Adrenal gland (tissue), 12 donors: ENCODE data around the gene KDM1B. TPM values are rescaled to one million over a fixed set of nuclear protein-coding genes. Genes with fewer than 3 reads are reported as not detected.

ENCODE experiments used
- DNase-seq, 7 donors: peaks; one replicate each; pipeline ENCODE4 v3.0.0-alpha.2; 2019 to 2020
- H3K27ac ChIP-seq, 5 donors: fragments of 200-600 bp; sonication (generic) in 4 of 5; 1 replicate in 3 of 5; 2 replicates in 2 of 5; pipeline versions ENCODE4 v1.5.1 to v1.8.0; 2016 to 2020; ENCODE audit warnings: mild to moderate bottlenecking in 1 of 5
- H3K27me3 ChIP-seq: fragments of 200-600 bp; 2 replicates; pipeline ENCODE4 v1.8.0; 2021
- H3K36me3 ChIP-seq, 2 donors: fragments of 200-600 bp; replicated peaks in 1 of 2; 1 replicate in 1 of 2; 2 replicates in 1 of 2; pipeline versions ENCODE4 v1.5.1 to v1.8.0; 2018 to 2022
- H3K4me1 ChIP-seq, 2 donors: fragments of 200-600 bp; replicated peaks in 1 of 2; 1 replicate in 1 of 2; 2 replicates in 1 of 2; pipeline versions ENCODE4 v1.5.1 to v1.8.0; 2018 to 2021
- H3K4me3 ChIP-seq, 4 donors: fragments of 200-600 bp; sonication (generic) in 3 of 4; one replicate each; pipeline ENCODE4 v1.5.1; 2016 to 2018
- H3K9me3 ChIP-seq, 3 donors: fragments of 200-600 bp; sonication (generic) in 1 of 3; replicated peaks in 1 of 3; 1 replicate in 2 of 3; 2 replicates in 1 of 3; pipeline versions ENCODE4 v1.5.1 to v1.8.0; 2016 to 2021
- POLR2A ChIP-seq, 2 donors: fragments of 450-650 bp; IDR thresholded peaks; one replicate each; pipeline ENCODE4 v1.6.1; 2017; ENCODE audit warnings: antibody characterized with exemption in 2 of 2, mild to moderate bottlenecking in 2 of 2, moderate library complexity in 1 of 2
- WGBS, 4 donors: extraction: QIAGEN DNeasy Blood & Tissue Kit in 2 of 4; methylation state at CpG; one replicate each; pipeline versions ENCODE4 v1.1.5 to v1.1.7; 2013 to 2017; 5-methylcytosine and 5-hydroxymethylcytosine counted together
- intact Hi-C, 2 donors: fragments of 100-400 bp; cut with DNase I; formaldehyde crosslinking; loops; one replicate each; pipeline versions ENCODE4 v1.14.1 to v1.15.0; 2022 to 2023
- polyA plus RNA-seq, 3 donors: library from polyadenylated mRNA; stranded (reverse); fragments of 200-250 nt in 2 of 3; fragments of 350-450 nt in 1 of 3; fragmentation: Illumina TruSeq in 1 of 3; extraction: RNeasy Lipid Tissue Mini Kit (QIAGEN cat#74804) in 1 of 3; gene quantifications; one replicate each; pipeline ENCODE4 v1.2.3, GENCODE V29; 2013 to 2014
- total RNA-seq, 9 donors: library from RNA; depleted of rRNA in 4 of 9; stranded (reverse); fragments of >200 nt in 4 of 9; fragments of 120-200 nt in 1 of 9; fragmentation: NEBNext Ultra II Directional in 1 of 9; extraction: Animal tissue kit (Norgen Biotek cat#: 25700) in 1 of 9; gene quantifications; one replicate each; pipeline versions ENCODE4 v1.1.0 to v1.2.4, GENCODE V29; 2013 to 2023
- TF ChIP-seq, protein P1 (sequence below), 6 experiments: fragments of 450-650 bp in 4 of 6; fragments of 200-600 bp in 2 of 6; sonication (generic) in 1 of 6; IDR thresholded peaks; 1 replicate in 5 of 6; 2 replicates in 1 of 6; pipeline versions ENCODE4 v1.5.1 to v1.8.0; 2016 to 2021; ENCODE audit warnings: antibody characterized with exemption in 6 of 6, mild to moderate bottlenecking in 2 of 6, moderate library complexity in 1 of 6
- donor health status: healthy with polysubstance abuse.
- donor health status: Bipolar disorder and iron deficiency.
- donor health status: DM: yes; HTN: yes; CAD: no.
- donor health status: DM: no; HTN: no; CAD: no.
- donor health status: DM: no; HTN: no; CAD: no.
- donor health status: DM: yes; HTN: yes; CAD: no.

The KDM1B gene
- total and polyA plus RNA-seq, 12 donors: 1.8 to 36.0 (median 18.4) TPM

DNA sequence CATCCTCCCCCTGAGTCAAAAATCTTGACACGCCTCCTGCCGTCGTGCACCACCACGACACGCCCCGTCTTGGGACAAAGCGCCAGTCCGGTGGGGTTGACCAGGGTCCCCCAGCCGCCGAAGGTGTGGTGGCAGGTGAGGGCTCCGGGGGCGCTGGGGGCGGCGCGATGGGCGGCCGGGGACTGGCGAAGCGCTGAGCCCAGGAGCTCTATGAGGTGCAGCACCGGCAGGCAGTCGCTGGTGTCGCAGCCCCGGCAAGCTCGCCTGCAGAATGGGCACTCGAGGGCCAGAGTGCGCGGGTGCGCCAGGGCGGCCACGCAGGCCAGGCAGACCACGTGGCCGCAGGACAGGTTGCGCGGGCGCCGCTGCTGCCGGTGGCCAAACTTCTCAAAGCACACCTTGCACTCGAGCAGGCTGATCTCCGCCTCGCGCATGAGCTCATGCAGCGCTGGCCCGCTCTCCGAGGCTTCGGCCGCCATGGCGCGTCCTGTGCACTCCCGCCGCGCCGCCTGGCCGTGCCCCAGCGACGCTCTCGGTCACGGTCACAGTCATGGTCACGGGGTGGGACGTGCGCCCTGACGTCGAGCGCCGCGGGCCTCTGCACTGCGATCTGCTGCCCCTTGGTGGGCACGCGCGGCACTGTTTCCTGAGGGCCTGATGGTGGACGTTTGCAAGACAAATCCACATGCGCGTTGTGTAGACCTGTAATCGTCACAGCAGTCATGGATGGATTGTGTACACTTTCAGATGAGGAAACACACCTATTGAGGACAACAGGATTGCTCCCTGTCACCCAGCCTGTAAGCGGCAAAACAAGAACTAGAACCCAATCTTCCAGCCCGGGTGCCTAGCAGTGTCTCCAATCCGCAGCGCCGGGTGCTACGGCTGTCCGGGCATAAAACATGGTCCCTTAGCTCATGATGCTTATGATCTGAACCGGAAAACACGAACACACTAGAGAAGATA is 32.8 kb upstream of the KDM1B start, which contains the start of gene NHLRC1:
Gene NHLRC1 (minus strand): TSS at position 550 of the 966 bp plus-strand sequence. CDS start 71 bp downstream, at position 479.
- H3K4me3 ChIP-seq: peak within 1 kb of the TSS in 2 of 4 donors; percentile 31 to 46
- DNase-seq: peak; percentile 90 to 96 (median 93)
- H3K9me3 ChIP-seq: no peaks in the 10 kb centered on the region
- intact Hi-C loops: loop anchor here (5.0 to 10.0 kb wide), 3 partner anchors 135 to 538 kb away; partner anchors contain the start of gene KIF13A (in 1 of the 2)
- no peaks in the 10 kb centered on the region for H3K36me3 ChIP-seq
- WGBS, 4 donors: 18 to 82% (median 36%) methylated on average over 9 to 82 of the region's 82 CpGs
- TF ChIP-seq POLR2A (IDR thresholded peaks at IDR 0.05): peak; percentile 19 to 60
- TF ChIP-seq, protein P1, sequence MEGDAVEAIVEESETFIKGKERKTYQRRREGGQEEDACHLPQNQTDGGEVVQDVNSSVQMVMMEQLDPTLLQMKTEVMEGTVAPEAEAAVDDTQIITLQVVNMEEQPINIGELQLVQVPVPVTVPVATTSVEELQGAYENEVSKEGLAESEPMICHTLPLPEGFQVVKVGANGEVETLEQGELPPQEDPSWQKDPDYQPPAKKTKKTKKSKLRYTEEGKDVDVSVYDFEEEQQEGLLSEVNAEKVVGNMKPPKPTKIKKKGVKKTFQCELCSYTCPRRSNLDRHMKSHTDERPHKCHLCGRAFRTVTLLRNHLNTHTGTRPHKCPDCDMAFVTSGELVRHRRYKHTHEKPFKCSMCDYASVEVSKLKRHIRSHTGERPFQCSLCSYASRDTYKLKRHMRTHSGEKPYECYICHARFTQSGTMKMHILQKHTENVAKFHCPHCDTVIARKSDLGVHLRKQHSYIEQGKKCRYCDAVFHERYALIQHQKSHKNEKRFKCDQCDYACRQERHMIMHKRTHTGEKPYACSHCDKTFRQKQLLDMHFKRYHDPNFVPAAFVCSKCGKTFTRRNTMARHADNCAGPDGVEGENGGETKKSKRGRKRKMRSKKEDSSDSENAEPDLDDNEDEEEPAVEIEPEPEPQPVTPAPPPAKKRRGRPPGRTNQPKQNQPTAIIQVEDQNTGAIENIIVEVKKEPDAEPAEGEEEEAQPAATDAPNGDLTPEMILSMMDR (IDR thresholded peaks at IDR 0.05): peak; percentile 93 to 98 (median 94)
- no peaks in the 10 kb centered on the region for H3K27me3 ChIP-seq
- H3K27ac ChIP-seq: peak within 1 kb of the TSS in 3 of 5 donors; percentile 35 to 51 (median 42)
- H3K4me1 ChIP-seq: peaks cover 5 to 6% of the 10 kb centered on the region in 2 donors

DNA sequence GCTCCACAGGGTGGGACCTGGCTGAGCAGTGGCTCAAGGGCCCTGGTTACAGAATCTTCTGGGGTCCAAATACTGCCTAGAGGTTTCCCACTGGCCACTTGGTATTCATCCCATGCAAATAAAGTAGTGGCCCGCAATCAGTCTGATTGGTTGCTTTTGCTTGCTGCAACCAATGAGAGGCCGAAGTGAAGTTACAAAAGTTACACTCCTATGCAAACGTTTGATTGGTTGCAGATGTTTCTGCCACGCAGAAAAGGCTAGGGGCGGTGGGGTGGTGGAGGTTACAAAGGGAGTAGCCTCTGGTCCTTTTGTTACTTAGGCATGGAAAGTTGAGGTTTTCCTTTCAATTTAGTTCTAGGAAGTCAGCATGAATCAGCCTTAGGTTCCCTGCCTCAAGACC is 29.1 kb upstream of the KDM1B start:
- H3K4me1 ChIP-seq: peaks cover 5 to 6% of the 10 kb centered on the region in 2 donors
- H3K27me3 ChIP-seq: no peaks in the 10 kb centered on the region
- no peak for TF ChIP-seq POLR2A (IDR thresholded peaks at IDR 0.05)
- TF ChIP-seq, protein P1 (IDR thresholded peaks at IDR 0.05): no peak
- H3K9me3 ChIP-seq: no peaks in the 10 kb centered on the region
- no peak for DNase-seq
- peaks cover 0 to 14% of the 10 kb centered on the region in 2 donors for H3K36me3 ChIP-seq
- intact Hi-C loops: loop anchor here (10.0 kb wide), 2 partner anchors 301 to 541 kb away; no protein-coding TSS in a partner anchor
- H3K27ac ChIP-seq: no peak overlapping the region
- no peak overlapping the region for H3K4me3 ChIP-seq
- 64 to 74% (median 65%) methylated on average over 5 of the region's 5 CpGs for WGBS, 4 donors

DNA sequence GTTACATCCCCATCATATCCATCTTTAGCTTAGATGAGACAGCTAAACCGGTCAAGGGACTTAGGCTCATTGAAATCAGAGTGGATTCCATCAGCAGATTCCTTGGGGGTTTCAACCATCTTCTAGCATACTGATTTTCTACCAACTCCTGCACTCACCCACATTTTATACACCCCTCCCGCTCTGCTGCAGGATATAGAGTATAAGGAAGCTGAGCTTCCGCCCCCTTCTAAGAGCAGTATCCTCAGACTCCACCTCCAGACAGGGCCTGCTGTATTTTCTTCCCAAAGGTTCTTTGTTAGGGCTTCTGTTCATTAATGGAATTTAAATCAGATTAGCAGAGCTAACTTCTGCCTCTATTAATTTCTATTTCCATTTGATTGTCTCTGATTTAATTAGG is 22.9 kb upstream of the KDM1B start:
- intact Hi-C loops: no loop called here

DNA sequence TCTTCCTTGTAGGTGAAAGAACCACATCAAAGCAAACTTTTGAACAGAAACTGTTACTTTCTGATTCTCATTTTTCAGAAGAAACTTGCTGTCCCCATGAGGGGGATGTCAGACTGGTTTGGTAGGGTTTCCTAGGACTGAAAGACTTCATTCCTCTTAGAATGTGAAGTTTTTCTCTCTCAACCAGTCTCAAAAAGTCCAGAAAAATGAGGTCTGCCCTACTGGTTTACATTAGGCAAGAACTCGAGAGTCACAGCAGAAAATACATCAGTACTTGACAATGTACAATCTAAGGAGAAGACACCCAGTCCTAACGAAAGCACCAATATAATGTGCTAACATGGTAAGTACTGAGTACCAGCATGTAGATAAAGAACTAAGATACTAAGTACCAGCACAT is 20.1 kb upstream of the KDM1B start:
- TF ChIP-seq, protein P1 (IDR thresholded peaks at IDR 0.05): no peak
- no peak for TF ChIP-seq POLR2A (IDR thresholded peaks at IDR 0.05)
- no peaks in the 10 kb centered on the region for H3K9me3 ChIP-seq
- WGBS, 4 donors: 95 to 98% (median 96%) methylated on average over 2 of the region's 2 CpGs
- intact Hi-C loops: no loop called here
- peaks cover 0 to 46% of the 10 kb centered on the region in 2 donors for H3K36me3 ChIP-seq
- no peak overlapping the region for H3K4me3 ChIP-seq
- H3K27me3 ChIP-seq: no peaks in the 10 kb centered on the region
- H3K27ac ChIP-seq: no peak overlapping the region
- DNase-seq: no peak
- no peaks in the 10 kb centered on the region for H3K4me1 ChIP-seq

More for the DNA sequence above, 22.9 kb upstream of the KDM1B start:
- 94 to 99% (median 95%) methylated on average over 3 of the region's 3 CpGs for WGBS, 4 donors
- Histone ChIP-seq H3K4me3 (no peak overlapping the region), H3K36me3 (peaks cover 0 to 27% of the 10 kb centered on the region in 2 donors), H3K27me3 (no peaks in the 10 kb centered on the region), H3K9me3 (no peaks in the 10 kb centered on the region), H3K4me1 (no peaks in the 10 kb centered on the region), H3K27ac (no peak overlapping the region)
- DNase-seq: no peak
- TF ChIP-seq, protein P1 (IDR thresholded peaks at IDR 0.05): no peak
- TF ChIP-seq POLR2A (IDR thresholded peaks at IDR 0.05): no peak
